UCSD-AML1 (cell line): ENCODE measurements around the gene RFX3.
A peak's percentile ranks its signal among the peaks of the same experiment; 100 is the strongest.

Source experiments
- DNase-seq: peaks from one replicate; lab custom pipeline; 2025; ENCODE audit not compliant: unreplicated experiment; lab: John Stamatoyannopoulos, UW

Gene RFX3

GRCh38 chr9:3525836-3526164, at the start of gene RFX3:
RFX3 (minus strand) TSS chr9:3526001; CDS start chr9:3395588, 130,413 bp downstream.
- peak; percentile 92 for DNase-seq

DNA sequence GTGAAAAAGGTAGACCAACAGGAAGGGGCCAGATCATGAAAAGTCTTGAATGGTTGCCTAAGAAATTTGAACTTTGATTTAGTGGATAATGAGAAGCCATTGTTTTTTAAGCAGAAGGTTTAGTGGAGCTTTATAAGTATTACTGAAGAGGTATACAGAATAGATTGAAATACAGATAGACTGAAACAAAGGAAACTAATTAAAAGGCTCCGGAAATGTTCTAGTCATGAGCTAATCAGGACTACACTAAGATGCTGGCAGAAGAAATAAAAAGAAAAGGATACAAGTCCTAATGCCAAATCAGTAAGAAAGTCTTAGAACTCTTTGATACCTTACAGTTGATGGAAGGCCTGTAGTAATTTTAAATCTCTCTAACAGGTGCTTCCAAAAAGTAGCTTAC, 45.7 kb upstream of the RFX3 start:
- no peak for DNase-seq

DNA sequence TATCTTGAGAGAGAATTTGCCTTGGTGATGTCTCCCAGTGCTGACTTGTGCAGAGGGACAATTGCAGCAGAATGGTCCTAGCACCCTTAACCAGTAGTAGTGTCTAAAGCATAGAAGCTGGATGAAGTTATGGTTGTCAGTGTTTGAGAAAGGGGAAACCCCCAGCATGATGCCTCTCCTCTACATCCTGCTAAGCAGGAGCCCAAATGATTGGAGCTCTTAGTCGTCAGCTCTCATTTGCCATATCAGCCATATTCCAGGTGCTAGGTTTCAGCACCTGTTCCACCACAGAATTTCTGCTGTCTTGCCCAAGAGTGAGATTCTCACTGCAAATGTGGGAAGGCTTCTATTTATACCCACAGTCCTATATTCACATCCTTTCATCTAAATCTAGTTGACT, 43.7 kb upstream of the RFX3 start:
- no peak for DNase-seq

DNA sequence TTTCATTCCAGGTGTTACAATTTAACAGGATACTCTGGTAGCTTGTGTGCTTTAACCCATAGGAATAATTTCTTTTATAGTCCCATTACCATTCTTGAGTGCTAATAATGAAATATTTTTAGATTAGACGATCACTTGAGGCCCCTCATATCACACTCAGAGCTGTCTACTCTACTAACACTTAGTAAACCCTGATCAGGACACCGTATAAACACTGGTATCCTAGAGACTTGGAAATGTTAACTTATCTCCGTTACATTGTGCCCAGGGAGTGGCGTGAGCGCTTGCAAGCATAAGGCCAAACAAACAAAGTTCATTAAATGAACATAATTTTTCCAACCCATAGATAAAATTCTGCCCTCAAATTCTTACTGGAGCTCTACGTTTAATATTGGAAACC, 42.2 kb upstream of the RFX3 start:
- no peak for DNase-seq

DNA sequence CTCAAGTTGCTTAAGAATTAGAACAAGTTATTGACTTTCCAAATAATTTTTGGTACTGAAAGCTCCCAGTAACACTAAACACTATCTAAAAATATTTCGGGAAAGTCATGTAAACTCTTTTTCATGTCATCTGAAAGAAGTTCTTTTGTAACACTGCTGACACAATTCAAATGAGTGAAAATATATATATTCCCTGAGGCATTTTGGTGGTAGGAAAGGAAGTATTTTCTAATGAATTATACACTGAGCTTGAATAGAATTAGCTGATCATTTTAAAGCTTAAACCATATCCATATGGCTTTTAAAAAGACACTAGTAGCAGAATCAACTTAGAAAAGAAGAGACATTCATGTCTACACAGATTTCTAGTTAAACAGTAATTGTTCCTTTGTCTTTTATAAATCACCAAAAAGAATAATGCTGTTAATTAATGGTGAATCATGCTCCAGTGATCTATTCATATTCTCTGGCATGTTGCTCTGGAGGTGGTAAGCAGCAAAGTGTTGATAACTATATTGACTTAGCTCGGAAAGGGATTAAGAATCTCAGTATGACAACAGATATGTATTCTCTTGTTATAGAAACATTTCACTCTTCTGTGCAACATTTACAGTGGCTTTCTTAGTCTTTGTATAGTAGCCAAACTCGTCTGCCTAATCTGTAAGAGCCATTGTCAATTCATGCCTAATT, 27.4 kb upstream of the RFX3 start:
- DNase-seq: no peak

- no peak for DNase-seq
Measured at GRCh38 chr9:3549225-3549624, 23.4 kb upstream of the RFX3 start.

- DNase-seq: no peak
Measured at GRCh38 chr9:3548648-3549047, 22.8 kb upstream of the RFX3 start.

DNA sequence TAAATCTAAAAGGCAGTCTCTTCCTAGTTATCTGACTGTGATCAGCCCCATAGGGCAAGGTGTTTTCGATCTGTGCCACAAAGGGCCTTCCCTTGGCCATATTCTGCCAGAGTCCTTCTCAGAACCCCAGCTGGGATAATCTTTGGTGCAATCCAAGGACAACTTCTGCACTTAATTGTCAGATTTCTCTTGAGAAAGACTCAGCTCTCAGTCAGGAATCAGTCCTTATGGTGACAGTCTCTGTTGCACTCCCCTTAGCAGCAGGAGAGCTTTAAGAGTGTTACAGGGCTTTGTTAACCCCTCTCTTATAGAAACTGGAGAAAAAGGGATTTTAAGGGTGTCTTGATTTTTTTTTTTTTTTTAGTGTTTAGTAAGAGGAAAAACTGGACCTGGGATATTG, 15.4 kb upstream of the RFX3 start:
- no peak for DNase-seq

DNA sequence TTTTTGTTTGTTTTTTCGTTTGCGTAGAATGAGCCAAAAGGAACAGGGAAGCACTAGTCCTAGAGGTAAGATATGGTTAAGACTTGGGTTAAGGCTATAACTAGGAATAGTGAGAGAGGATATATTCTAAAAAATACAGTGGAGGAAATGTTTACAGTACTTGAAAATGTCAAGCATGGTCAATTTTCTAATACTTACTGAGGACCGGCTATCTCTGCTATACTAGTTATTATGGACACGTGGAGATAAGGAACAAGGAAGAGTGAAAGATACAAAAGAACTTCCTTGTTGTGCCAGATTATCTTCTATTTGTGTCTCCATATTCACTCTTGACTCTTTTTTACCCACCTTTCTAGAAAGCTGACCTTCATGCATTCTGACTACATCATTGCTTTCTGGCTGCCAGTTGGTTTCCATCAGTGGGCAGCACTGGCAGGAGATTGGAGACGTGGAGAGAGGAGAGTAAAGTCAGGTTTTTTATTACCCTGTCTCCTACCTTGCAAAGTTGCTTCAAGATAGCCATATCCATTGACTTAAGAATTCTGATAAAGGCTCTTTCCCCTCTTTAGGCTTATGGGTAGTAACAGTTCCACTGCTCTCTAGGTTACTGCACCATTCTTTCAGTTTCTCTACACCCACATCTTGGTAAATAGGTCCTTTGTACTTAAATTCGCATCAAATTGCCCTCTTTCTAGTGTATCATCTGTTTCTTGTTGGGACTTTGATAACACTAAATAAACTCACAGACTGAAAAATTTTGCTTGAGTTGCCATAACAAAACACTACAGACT, 9.0 kb upstream of the RFX3 start:
- DNase-seq: no peak

- no peak for DNase-seq
Measured at GRCh38 chr9:3532158-3532557, 6.4 kb upstream of the RFX3 start.

GRCh38 chr9:3528451-3528850, 2.6 kb upstream of the RFX3 start:
- no peak for DNase-seq

DNA sequence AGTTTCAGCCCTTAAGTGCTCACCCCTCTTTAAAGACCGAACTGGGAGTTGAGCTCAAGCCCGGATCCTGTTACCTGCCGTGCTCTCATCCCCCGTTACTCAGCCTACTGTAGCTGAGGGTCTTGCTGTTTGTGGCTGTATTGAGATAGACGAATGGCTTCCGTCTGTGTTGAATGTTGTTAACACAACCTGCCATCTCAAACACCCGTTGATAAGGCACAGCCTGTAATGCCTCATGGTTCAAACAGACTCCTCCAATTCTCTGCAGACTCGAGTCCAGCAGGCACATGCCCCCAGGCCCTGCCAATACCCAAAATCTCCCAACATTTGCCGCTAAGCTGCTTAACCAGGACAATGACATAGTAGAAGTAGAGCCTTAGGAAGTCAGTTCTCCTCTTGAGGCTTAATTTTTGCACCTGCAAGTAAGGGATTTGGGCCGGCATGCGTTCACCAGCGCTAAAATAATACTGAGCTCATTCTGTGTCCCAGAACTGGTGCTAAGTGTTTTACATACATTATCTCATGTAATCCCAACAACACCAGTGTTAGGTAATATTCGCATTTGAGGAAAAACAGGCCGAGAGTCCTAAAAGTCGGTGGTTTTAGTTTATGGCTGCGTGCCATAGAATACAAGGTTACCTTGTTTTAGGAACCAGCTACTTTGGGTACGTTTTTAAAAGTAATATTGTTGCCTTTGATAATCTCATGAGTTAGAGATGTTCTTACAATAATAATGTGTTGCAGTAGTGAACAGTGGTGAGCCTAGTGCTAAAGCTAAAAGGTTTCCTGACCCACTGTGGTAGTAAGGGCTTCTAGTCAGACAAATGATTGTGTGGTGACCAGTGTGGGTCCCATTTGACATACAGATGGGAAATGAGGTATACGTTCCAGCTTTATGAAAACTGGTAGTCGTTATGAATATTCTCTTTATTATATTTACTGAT, 1.5 kb upstream of the RFX3 start:
- DNase-seq: no peak

GRCh38 chr9:3526165-3526996, 580 bp upstream of the RFX3 start:
- peak; percentile 92 for DNase-seq

DNA sequence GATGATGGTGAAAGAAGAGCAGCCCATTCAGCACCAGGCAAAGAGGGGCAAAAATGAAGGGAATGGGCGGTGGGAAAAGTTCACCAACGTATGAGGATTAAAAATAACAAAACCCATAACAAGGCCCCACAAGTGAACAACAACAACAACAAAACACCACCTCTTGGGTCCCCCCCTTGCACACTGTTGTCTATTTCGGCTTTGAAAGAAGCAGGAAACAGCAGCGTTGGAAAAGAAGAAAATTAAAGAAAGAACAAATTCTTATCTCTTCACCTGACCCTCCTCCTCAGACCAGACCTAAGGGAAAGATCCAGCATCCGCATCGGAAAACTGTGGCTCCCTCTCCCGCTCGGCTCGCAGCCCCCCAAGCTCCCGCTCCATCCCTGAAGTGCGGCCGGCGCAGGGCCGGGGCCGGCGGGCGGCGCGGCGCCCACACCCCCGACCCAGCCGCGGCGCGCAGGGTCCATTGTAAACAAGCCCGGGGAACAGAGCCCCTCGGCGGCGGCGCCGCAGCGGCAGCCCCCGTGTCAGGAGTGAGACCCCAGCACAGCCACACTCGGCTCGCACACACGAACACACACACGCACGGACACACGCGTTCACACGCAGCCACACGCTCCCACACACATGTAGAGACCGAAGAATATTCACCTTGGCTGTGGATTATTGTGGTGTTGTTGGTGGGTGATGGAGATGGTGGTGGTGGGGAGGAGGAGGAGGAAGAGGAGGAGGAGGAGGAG, 535 bp downstream of the RFX3 start:
- no peak for DNase-seq

GRCh38 chr9:3521966-3522365, 3.8 kb downstream of the RFX3 start:
- DNase-seq: no peak

DNA sequence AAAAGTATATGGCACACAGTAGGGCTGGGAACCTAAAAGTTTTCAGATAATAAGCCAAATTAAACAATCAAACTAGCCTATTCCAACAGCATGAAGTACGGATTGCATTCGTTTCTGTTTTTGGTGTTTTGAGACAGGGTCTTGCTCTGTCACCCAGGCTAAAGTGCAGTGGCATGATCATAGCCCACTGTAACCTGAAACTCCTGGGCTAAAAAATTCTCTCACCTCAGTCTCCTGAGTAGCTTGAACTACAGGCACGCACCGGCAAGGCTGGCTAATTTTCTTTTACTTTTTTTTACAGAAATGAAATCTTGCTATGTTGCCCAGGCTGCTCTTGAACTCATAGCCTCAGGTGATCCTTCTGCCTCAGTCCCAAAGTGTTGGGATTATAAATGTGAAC, 5.2 kb downstream of the RFX3 start:
- no peak for DNase-seq

- no peak for DNase-seq
Measured at GRCh38 chr9:3517377-3518048, 8.3 kb downstream of the RFX3 start.

- DNase-seq: no peak
Measured at GRCh38 chr9:3516667-3517330, 9.0 kb downstream of the RFX3 start.

- DNase-seq: no peak
Measured at GRCh38 chr9:3515405-3515804, 10.4 kb downstream of the RFX3 start.
